GM12878 (cell line): ENCODE data around the gene CDKL4. TPM values are rescaled to one million over a fixed set of nuclear protein-coding genes. Genes with fewer than 3 reads are reported as not detected.

Experiments
- ATAC-seq: fragments of 200-7000 bp; cut with Tn5 transposase; 3 replicates; pipeline ENCODE4 v1.9.1; 2020; ENCODE audit warnings: mild to moderate bottlenecking, moderate library complexity
- BruUV-seq: library from RNA; stranded (reverse); fragments of 400-500 nt; replicated peaks from 2 replicates; lab custom pipeline; 2021; lab: Mats Ljungman, UMichigan
- CTCF ChIA-PET: fragments of 300-600 bp; sonication (Branson Sonifier 250); formaldehyde crosslinking; extraction: SDS; loops from one replicate; lab custom pipeline; 2021; ENCODE audit warnings: inconsistent platforms; lab: Yijun Ruan, JAX
- POLR2A ChIA-PET: fragments of 350-600 bp; formaldehyde crosslinking; extraction: SDS; loops from one replicate; lab custom pipeline; 2021; ENCODE audit warnings: inconsistent platforms; lab: Charles Lee
- RAD21 ChIA-PET: fragments of 300-600 bp; sonication (Branson Sonifier 250); formaldehyde crosslinking; loops from one replicate; lab custom pipeline; 2023; ENCODE audit warnings: antibody characterized with exemption; ENCODE audit not compliant: unreplicated experiment; lab: Charles Lee
- SMC1A ChIA-PET: fragments of 300-600 bp; sonication (Branson Sonifier 250); formaldehyde crosslinking; loops from one replicate; lab custom pipeline; 2023; ENCODE audit not compliant: unreplicated experiment, uncharacterized antibody; lab: Charles Lee
- DNase-seq: peaks from one replicate; pipeline ENCODE4 v3.0.0-alpha.2; 2011; ENCODE audit warnings: low read depth, low spot score
- FAIRE-seq: peaks from 3 replicates; lab custom pipeline; 2011; peaks lifted over from hg19 to GRCh38; lab: Jason Lieb, UNC
- H2AFZ ChIP-seq: 2 replicates; pipeline ENCODE4 v1.6.0; 2011; ENCODE audit warnings: low read depth, low read length, control low read depth; ENCODE audit not compliant: control insufficient read depth
- H3K27ac ChIP-seq: 2 replicates; pipeline ENCODE4 v1.5.1; 2011; ENCODE audit warnings: control low read depth; ENCODE audit not compliant: control insufficient read depth, insufficient read depth
- H3K27me3 ChIP-seq, 2 experiments: replicated peaks in 1 of 2; 2 replicates each; pipeline versions ENCODE4 v1.6.0 to v1.6.1; 2011; ENCODE audit warnings: low read length in 1 of 2; ENCODE audit not compliant: control insufficient read depth in 2 of 2, insufficient read depth in 2 of 2
- H3K36me3 ChIP-seq, 2 experiments: 2 replicates each; pipeline ENCODE4 v1.5.1; 2011; ENCODE audit warnings: low read length in 1 of 2; ENCODE audit not compliant: control insufficient read depth in 2 of 2, insufficient read depth in 2 of 2
- H3K4me1 ChIP-seq: 2 replicates; pipeline ENCODE4 v1.6.1; 2011; ENCODE audit warnings: mild to moderate bottlenecking, low read length, moderate library complexity, mixed read lengths; ENCODE audit not compliant: control insufficient read depth, insufficient read depth
- H3K4me2 ChIP-seq: 2 replicates; pipeline ENCODE4 v1.6.0; 2011; ENCODE audit warnings: control low read depth; ENCODE audit not compliant: control insufficient read depth, insufficient read depth
- H3K4me3 ChIP-seq: fragments of 200-600 bp; sonication (generic); 2 replicates; pipeline ENCODE4 v1.5.1; 2016
- H3K79me2 ChIP-seq: 2 replicates; pipeline ENCODE4 v1.6.0; 2011; ENCODE audit warnings: low read length; ENCODE audit not compliant: control insufficient read depth, insufficient read depth
- H3K9ac ChIP-seq: 2 replicates; pipeline ENCODE4 v1.8.0; 2011; ENCODE audit warnings: low read length, control low read depth, mixed read lengths; ENCODE audit not compliant: control insufficient read depth, insufficient read depth
- H3K9me3 ChIP-seq: replicated peaks from 3 replicates; pipeline ENCODE4 v1.5.1; 2011; ENCODE audit warnings: mild to moderate bottlenecking, low read length; ENCODE audit not compliant: control insufficient read depth, insufficient read depth
- H4K20me1 ChIP-seq: 2 replicates; pipeline ENCODE4 v1.6.0; 2011; ENCODE audit not compliant: control insufficient read depth, insufficient read depth
- GABPA ChIP-seq: IDR thresholded peaks from 2 replicates; pipeline ENCODE4 v1.6.1; 2014; ENCODE audit warnings: antibody characterized with exemption, low read depth, mild to moderate bottlenecking, inconsistent platforms
- MXI1 ChIP-seq: fragments of 150-350 bp; IDR thresholded peaks from 2 replicates; pipeline ENCODE4 v1.6.1; 2011; ENCODE audit warnings: low read depth, mild to moderate bottlenecking, inconsistent platforms, low read length, improper control_type of control experiment
- NFYB ChIP-seq: IDR thresholded peaks from 2 replicates; pipeline ENCODE4 v1.6.1; 2011; ENCODE audit warnings: low read depth, mild to moderate bottlenecking, low read length, improper control_type of control experiment, moderate library complexity; ENCODE audit not compliant: insufficient read depth
- POLR2AphosphoS2 ChIP-seq: IDR thresholded peaks from 2 replicates; pipeline ENCODE4 v1.6.1; 2011; ENCODE audit warnings: low read depth, mild to moderate bottlenecking, low read length, improper control_type of control experiment, moderate library complexity
- RFX5 ChIP-seq: IDR thresholded peaks from 2 replicates; pipeline ENCODE4 v1.6.1; 2011; ENCODE audit warnings: low read depth, low read length, improper control_type of control experiment
- SP1 ChIP-seq: IDR thresholded peaks from one replicate; pipeline ENCODE4 v1.6.1; 2011; ENCODE audit warnings: low read depth, low read length
- SREBF2 ChIP-seq: IDR thresholded peaks from 2 replicates; pipeline ENCODE4 v1.6.1; 2012; ENCODE audit warnings: mild to moderate bottlenecking, low read length
- TARDBP ChIP-seq: IDR thresholded peaks from 2 replicates; pipeline ENCODE4 v1.6.1; 2016; ENCODE audit warnings: borderline replicate concordance
- ZSCAN29 ChIP-seq: fragments of 450-650 bp; IDR thresholded peaks from 2 replicates; pipeline ENCODE4 v1.6.1; 2017; ENCODE audit warnings: mild to moderate bottlenecking, moderate library complexity
- WGBS: methylation state at CpG from one replicate; pipeline ENCODE4 v1.1.6; 2016; ENCODE audit warnings: low lambda C conversion rate; ENCODE audit not compliant: insufficient replicate concordance, insufficient coverage; ENCODE audit errors: missing lambda C conversion rate; 5-methylcytosine and 5-hydroxymethylcytosine counted together
- in situ Hi-C: fragments of 300-500 bp; cut with MboI; formaldehyde crosslinking; loops from 9 replicates; pipeline ENCODE4 v1.14.3; 2018; ENCODE audit warnings: mixed read lengths
- intact Hi-C: fragments of 100-400 bp; cut with micrococcal nuclease; formaldehyde crosslinking; loops from one replicate; pipeline ENCODE4 v1.14.2; 2022; ENCODE audit not compliant: unreplicated experiment
- polyA plus RNA-seq, 11 experiments: library from polyadenylated mRNA; depleted of rRNA in 4 of 11; unstranded in 6 of 11; stranded (reverse) in 5 of 11; fragments of >200 nt; fragmentation: Nextera tagmentation in 4 of 11; fragmentation: Illumina TruSeq in 1 of 11; extraction: Ambion mirVana in 4 of 11; extraction: Trizol in 1 of 11; gene quantifications; 1 replicate in 1 of 11; 2 replicates in 10 of 11; pipeline versions ENCODE4 v1.2.1 to v1.2.3, GENCODE V29; 2011 to 2016; ENCODE audit warnings: inconsistent platforms in 2 of 11, missing spikeins in 2 of 11, low read depth in 1 of 11
- total RNA-seq, 4 experiments: library from RNA; depleted of rRNA in 3 of 4; stranded (reverse); fragments of >200 nt in 3 of 4; fragmentation: Illumina TruSeq in 1 of 4; extraction: Trizol in 1 of 4; gene quantifications; 2 replicates each; pipeline versions ENCODE4 v1.2.1 to v1.2.3, GENCODE V29; 2013 to 2021
- TF ChIP-seq, protein P1 (sequence below): fragments of 450-650 bp; IDR thresholded peaks from 2 replicates; pipeline ENCODE4 v1.6.1; 2017; ENCODE audit warnings: low read depth, mild to moderate bottlenecking, moderate library complexity
- TF ChIP-seq, protein P2 (sequence below): fragments of 450-650 bp; IDR thresholded peaks from 2 replicates; pipeline ENCODE4 v1.6.1; 2017; ENCODE audit warnings: mild to moderate bottlenecking, moderate library complexity
- TF ChIP-seq, protein P3 (sequence below): IDR thresholded peaks from 2 replicates; pipeline ENCODE4 v1.6.1; 2012; ENCODE audit warnings: low read depth, low read length, improper control_type of control experiment
- TF ChIP-seq, protein P4 (sequence below): IDR thresholded peaks from 2 replicates; pipeline ENCODE4 v1.6.1; 2011; ENCODE audit warnings: low read depth, mild to moderate bottlenecking, low read length, moderate library complexity, borderline replicate concordance; ENCODE audit errors: extremely low read depth
- TF ChIP-seq, protein P5 (sequence below): IDR thresholded peaks from 2 replicates; pipeline ENCODE4 v1.6.1; 2011; ENCODE audit warnings: low read depth, low read length, improper control_type of control experiment, borderline replicate concordance

The CDKL4 gene
- total and polyA plus RNA-seq, 10 of the 15 experiments (the other 5 are each of a cell fraction or from before 2014, with no cell fraction given): not detected

DNA sequence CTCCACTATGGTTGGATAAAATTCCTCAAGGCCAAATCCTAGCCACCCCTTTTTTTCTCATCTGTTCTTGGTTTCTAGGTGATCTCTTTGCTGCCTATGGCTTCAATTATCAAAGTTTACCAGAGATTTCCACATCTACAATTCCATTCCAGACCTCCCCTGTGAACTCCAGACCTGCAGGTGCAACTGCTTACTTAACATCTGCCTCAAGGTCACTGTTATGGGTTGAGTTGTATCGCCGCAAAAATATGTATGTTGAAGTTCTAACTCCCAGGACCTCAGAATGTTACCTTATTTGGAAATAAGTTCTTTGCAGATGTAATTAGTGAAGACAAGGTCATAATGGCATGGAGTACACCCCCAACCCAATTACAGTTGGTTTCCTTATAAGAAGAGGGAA is 62.5 kb downstream of the CDKL4 start (continued):
- no peak for TF ChIP-seq GABPA
- TF ChIP-seq, protein P1, sequence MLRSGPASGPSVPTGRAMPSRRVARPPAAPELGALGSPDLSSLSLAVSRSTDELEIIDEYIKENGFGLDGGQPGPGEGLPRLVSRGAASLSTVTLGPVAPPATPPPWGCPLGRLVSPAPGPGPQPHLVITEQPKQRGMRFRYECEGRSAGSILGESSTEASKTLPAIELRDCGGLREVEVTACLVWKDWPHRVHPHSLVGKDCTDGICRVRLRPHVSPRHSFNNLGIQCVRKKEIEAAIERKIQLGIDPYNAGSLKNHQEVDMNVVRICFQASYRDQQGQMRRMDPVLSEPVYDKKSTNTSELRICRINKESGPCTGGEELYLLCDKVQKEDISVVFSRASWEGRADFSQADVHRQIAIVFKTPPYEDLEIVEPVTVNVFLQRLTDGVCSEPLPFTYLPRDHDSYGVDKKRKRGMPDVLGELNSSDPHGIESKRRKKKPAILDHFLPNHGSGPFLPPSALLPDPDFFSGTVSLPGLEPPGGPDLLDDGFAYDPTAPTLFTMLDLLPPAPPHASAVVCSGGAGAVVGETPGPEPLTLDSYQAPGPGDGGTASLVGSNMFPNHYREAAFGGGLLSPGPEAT: no peak

DNA sequence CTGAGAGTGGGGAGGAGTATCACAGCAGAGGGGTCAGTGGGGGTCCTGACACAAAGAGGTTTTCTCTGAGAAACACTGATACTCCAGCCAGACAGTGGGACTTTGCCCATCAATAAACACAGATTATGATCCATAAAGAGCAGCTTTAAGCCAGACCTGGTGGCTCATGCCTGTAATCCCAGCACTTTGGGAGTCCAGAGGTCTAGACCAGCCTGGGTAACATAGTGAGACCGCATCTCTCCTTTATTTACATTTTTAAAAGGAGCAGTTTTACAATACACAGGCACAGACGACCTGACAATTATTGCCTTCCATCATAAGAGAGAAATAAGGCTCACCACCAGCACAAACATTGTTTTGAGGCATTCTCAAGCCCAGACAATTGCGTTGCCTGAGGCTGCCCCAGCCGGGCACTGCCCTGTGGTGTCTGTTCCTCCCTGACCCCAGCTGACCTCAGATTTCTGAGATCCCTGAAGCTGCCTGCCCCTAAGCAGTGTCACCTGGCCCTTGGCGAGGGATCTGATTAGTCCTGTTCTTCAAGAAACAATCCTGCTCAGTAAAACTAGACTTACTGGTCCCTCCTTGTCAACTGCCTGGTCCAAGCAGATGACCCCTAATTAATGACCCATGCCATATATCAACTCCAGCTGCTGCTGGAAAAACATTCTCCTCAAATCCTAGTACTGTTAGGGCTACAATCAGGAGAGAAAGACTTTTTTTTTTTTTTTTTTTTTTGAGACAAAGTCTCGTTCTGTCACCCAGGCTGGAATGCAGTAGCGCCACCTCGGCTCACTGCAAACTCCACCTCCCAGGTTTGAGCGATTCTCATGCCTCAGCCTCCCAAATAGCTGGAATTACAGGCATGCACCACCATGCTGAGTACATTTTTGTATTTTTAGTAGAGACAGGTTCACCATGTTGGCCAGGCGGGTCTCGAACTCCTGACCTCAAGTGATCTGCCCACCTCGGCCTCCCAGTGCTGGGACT is 63.5 kb downstream of the CDKL4 start:
- Histone ChIP-seq H3K36me3 (no peaks in the 10 kb centered on the region), H3K27ac (no peak overlapping the region), H3K4me2 (no peak overlapping the region), H3K4me1 (no peaks in the 10 kb centered on the region), H2AFZ (no peak overlapping the region), H4K20me1 (no peaks in the 10 kb centered on the region), H3K27me3 (no peaks in the 10 kb centered on the region), H3K9me3 (no peaks in the 10 kb centered on the region), H3K4me3 (no peak overlapping the region), H3K79me2 (no peaks in the 10 kb centered on the region), H3K9ac (no peak overlapping the region)
- ChIA-PET POLR2A (no interaction called here), CTCF (interaction anchor here (1.4 kb wide), 1 partner anchor 12 kb away, joined by 3 read pairs; no protein-coding TSS in a partner anchor), SMC1A (no interaction called here), RAD21 (interaction anchor here (0.6 kb wide), 1 partner anchor 16 kb away, joined by 3 read pairs; no protein-coding TSS in a partner anchor)
- in situ Hi-C loops (no loop called here), intact Hi-C loops (no loop called here)
- 77% methylated on average over 12 of the region's 12 CpGs for WGBS
- ATAC-seq (no peak), FAIRE-seq (no peak), DNase-seq (no peak)
- no TSS peak for BruUV-seq
- TF ChIP-seq SREBF2: no peak
- no peak for TF ChIP-seq SP1
- no peak for TF ChIP-seq POLR2AphosphoS2
- no peak for TF ChIP-seq TARDBP
- TF ChIP-seq, protein P2, sequence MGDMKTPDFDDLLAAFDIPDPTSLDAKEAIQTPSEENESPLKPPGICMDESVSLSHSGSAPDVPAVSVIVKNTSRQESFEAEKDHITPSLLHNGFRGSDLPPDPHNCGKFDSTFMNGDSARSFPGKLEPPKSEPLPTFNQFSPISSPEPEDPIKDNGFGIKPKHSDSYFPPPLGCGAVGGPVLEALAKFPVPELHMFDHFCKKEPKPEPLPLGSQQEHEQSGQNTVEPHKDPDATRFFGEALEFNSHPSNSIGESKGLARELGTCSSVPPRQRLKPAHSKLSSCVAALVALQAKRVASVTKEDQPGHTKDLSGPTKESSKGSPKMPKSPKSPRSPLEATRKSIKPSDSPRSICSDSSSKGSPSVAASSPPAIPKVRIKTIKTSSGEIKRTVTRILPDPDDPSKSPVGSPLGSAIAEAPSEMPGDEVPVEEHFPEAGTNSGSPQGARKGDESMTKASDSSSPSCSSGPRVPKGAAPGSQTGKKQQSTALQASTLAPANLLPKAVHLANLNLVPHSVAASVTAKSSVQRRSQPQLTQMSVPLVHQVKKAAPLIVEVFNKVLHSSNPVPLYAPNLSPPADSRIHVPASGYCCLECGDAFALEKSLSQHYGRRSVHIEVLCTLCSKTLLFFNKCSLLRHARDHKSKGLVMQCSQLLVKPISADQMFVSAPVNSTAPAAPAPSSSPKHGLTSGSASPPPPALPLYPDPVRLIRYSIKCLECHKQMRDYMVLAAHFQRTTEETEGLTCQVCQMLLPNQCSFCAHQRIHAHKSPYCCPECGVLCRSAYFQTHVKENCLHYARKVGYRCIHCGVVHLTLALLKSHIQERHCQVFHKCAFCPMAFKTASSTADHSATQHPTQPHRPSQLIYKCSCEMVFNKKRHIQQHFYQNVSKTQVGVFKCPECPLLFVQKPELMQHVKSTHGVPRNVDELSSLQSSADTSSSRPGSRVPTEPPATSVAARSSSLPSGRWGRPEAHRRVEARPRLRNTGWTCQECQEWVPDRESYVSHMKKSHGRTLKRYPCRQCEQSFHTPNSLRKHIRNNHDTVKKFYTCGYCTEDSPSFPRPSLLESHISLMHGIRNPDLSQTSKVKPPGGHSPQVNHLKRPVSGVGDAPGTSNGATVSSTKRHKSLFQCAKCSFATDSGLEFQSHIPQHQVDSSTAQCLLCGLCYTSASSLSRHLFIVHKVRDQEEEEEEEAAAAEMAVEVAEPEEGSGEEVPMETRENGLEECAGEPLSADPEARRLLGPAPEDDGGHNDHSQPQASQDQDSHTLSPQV: no peak
- TF ChIP-seq, protein P3, sequence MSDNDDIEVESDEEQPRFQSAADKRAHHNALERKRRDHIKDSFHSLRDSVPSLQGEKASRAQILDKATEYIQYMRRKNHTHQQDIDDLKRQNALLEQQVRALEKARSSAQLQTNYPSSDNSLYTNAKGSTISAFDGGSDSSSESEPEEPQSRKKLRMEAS: no peak
- TF ChIP-seq, protein P4, sequence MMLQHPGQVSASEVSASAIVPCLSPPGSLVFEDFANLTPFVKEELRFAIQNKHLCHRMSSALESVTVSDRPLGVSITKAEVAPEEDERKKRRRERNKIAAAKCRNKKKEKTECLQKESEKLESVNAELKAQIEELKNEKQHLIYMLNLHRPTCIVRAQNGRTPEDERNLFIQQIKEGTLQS: no peak
- no peak for TF ChIP-seq ZSCAN29
- TF ChIP-seq NFYB: no peak
- TF ChIP-seq, protein P5, sequence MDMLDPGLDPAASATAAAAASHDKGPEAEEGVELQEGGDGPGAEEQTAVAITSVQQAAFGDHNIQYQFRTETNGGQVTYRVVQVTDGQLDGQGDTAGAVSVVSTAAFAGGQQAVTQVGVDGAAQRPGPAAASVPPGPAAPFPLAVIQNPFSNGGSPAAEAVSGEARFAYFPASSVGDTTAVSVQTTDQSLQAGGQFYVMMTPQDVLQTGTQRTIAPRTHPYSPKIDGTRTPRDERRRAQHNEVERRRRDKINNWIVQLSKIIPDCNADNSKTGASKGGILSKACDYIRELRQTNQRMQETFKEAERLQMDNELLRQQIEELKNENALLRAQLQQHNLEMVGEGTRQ: no peak
- no peak for TF ChIP-seq RFX5
- no peak for TF ChIP-seq MXI1
